ENCODE data around the gene DPYD.

Gene DPYD

DNA sequence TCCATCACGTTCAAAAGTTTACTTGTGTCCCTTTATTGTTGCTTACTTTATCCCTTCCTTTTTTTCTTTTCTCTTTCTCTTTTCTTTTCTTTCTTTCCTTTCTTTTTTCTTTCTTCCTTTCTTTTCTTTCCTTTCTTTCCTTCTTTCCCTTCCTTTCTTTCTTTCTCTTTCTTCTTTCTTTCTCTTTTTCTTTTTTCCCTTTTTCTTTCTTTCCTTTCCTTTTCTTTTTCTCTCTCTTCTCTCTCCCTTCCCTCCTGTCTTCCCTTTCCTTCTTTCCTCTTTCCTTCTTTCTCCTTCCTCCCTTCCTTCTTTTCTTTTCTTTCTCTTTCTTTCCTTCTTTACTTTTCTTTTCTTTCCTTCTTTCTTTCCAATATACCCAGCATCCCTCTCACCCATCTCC, 391.2 kb downstream of the DPYD start:
- DNase-seq (ENCODE audit: low spot score) = no peak

DNA sequence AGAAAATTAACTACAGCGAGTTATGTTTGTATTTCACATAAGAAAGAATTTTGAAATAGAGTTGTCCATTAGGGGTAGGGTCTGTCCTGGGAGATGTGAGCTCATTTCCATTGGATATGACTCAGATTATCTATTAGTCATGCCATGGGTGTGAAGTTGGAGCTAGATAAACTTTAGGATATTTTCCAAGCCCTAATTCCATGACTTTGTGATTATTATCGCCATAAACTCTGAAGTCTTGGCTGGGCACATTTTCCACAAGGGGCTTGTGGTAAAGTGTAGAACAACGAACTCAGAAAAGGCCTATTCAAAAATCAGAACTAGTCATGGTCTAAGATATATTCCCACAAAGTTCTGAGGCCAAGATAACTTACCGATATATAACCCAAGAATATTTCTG, 396.6 kb downstream of the DPYD start:
- DNase-seq (ENCODE audit: low spot score) = no peak

DNA sequence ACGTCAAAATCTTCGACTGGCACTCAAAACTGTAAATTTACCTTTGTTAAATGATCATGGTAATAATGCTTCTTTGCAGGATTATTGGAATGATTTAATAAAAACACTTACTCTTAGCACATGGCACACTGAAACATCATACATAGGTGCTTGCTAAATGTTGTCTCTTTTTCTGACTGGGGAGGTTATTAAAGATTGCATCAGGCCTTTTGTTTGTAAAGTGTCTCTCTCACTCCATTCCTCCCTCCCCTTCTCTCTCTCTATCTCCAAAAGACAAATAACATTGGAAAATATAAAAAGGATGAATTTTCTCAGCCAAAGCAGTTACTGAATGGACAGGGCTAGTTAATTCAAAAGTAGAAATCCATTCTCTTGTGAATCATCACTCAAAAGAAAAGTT, 404.2 kb downstream of the DPYD start:
- DNase-seq (ENCODE audit: low spot score) = no peak

DNA sequence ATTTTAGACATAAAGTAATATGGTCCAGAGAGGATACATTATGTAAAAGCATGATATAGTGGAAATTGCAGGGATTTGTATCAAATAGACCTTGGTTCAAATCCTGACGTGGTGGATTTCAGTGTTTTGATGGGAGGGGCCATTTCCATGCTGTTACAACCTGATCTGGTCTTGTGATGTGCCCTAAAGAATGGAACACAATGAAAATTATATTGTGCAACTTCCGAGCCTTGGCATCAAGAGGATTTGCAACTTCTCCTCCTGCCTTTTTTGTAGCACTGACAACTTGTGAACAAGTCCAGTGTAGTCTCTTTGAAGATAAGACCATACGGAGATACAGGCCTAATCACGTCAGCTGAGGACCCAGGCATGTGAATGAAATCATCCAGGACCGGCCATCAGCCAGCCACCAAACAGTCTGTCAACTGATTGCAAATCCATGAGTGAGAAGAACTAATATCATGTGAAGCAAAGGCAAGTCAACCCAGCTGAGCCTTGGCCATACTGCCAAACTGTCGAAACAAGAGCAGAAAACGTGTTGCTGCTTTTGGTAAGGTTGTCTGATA, 412.1 kb downstream of the DPYD start:
- DNase-seq (ENCODE audit: low spot score) = no peak

DNA sequence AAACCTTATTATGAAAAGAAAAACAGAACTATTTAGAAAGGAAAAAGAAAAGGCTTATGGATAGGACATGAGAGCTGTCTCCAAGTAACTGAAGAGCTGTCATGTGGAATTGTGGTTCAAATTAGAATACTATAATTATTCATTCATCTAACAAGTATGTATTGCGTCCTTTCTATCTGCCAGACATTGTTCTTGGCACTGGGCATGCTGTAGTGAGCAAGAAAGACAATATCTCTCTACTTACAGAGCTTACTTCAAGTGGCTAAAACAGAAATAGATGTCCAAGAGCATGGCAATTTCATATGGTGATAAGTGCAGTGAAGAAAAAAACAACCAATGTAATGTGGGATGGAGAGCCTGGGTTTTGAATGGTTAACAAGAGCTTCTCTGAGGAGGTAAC, 413.0 kb downstream of the DPYD start:
- no peak for DNase-seq (ENCODE audit: low spot score)

DNA sequence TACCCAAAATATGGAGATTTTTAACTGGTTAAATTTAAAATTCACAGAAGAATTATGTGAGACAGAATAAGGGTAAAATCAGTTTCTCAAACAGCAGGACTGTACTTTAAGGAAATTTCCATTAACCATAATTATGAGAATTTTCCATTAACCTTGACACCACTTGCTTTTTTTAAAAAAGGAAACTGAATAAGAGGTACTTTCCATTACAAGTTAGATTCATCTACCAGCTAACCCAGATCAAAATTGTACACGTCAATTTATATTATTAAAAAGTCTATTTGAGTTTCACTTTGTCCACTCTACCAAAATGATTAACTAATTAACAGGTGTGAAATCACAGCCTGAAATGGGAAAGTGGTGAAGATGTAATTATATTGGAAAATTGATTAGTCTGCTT, 414.5 kb downstream of the DPYD start:
- no peak for DNase-seq (ENCODE audit: low spot score)

DNA sequence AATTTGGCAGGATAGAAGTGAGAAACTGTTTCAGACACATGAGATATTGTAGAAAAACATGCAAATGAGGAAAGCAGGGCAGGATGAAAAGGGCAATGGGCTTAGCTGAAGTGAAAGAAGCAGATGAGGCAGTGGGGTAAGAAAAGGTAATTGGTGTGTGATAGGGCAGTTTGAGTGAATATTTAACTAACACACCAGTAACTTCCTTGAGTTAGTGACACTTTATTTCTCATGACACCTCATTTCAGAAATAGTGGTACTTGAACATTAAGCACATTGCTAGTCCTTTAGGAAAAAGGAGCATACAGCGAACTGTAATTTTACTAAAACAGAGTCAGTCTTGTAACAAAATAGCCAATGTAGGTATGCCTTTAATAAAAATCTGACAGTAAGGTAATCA, 415.0 kb downstream of the DPYD start:
- DNase-seq (ENCODE audit: low spot score) = no peak

DNA sequence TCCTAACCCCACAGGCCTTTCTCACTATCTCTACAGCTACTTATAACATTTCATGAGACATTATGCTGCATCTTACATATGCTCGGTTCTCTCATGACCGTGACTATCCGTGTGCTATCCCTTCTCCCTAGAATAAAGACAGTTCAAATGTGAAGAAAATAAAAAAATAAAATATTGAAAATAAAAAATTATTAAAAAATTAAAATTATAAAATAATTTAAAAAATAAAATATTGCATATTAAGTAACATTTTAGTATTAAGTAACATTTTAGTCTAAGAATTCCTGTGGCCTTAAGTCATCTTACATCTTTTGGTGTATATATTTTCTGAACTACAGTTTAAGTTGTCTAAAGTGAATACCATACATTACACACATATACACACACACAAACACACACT, 415.5 kb downstream of the DPYD start:
- DNase-seq (ENCODE audit: low spot score) = no peak

DNA sequence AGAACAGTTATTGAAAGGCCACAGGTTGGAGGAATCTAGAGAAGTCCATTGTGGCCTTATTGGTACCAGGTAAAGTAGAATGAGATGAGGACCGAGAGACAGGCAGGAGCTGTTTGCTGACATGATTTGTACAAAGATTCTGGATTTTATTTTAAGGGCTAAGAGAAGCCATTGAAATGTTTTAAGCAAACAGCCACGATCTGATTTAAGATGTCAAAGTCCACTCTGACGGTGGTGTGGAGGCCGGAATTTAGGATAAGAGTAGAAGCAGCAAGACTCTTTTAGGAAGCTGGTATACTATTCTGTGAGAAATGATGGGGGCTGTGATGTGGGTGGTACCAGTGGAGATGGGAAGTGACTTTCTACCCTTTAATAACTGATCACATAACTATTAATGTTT, 418.5 kb downstream of the DPYD start:
- DNase-seq (ENCODE audit: low spot score) = no peak

DNA sequence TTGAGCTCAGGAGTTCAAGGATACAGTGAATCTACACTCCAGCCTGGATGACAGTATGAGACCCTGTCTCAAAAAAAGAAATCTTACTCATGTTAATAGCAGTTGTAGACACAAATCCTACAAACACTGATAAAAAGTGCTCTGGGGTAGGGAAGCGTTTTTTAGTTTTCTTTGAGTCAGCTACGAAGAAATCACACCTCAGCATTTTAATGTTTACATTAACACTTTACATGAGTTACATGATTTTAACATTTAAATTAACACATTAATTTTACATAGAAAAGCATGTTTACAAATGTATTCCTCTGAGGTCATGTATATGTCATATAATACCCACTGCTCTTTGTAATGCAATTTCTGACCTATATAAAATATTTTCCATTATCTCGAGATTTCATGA, 419.2 kb downstream of the DPYD start:
- DNase-seq (ENCODE audit: low spot score) = no peak

DNA sequence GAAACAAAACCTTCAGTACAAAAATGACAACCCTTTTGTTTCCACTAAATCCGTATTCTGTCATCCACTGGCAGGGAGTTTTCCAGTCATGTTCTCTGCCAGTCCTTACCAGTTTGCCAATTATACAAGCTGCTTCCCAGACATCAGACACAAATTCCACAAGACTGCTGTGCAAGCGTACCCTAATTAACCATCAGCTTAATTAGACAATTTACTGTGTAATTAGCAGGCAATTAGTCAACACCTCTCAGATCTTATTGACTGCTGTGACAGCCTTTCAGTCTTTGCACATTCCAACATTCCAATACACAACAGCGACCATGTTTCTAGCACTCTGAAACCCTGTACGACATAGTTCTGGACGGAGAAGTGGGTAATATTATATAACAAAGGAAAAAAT, 420.1 kb downstream of the DPYD start:
- no peak for DNase-seq (ENCODE audit: low spot score)

DNA sequence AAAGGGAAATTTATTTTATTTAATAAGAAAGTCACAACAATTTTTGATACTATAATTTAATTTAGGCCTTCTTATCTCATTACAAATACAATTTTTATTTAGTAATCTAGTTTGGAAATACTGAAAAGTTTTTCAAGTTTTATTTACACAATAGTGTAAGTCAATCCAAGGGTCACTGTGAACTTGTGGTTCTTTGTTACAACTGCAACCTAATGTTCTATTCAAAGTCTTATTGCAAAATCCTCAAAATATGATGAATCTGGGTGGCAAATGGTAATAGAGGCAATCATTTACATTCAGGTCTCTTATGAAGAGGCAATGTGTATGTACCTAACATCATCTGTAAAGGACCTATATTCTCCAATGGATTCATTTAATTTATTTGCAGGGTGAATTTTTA, 421.2 kb downstream of the DPYD start:
- no peak for DNase-seq (ENCODE audit: low spot score)

DNA sequence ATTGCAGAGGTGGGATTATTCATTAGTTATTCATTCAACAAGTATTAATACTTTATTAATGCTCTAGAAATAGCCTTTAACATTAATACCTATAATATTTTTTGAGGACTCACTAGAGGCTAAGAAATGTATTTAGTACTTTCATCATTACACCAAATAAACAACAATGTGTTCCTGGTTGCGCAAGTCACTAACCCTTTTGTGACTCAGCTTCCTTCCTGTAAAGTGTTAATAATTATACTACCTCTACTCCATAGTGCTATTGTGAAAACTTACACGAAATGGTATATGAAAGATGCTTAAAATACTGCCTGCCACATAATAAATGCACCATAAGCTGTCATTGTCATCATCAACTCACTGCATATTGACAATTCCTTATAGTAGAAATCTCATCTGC, 431.0 kb downstream of the DPYD start:
- DNase-seq (ENCODE audit: low spot score) = peak; percentile 6

DNA sequence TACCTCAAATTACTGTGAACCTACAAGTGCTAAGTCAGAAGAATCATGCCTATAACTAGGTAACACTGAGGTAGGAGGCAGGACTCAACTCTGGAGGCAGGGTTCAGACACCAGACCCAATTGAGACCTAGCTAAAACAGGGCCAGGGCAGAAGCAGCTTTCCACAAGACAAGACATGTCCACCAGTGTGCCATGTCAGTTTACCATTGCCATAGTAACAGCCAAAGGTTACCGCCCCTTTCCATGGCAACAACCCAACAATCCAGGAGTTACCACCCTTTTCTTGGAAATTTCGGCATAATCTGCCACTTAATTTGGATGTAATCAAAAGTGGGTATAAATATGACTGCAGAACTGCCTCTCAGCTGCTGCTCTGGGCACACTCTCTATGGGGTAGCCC, 432.3 kb downstream of the DPYD start:
- DNase-seq (ENCODE audit: low spot score) = no peak

DNA sequence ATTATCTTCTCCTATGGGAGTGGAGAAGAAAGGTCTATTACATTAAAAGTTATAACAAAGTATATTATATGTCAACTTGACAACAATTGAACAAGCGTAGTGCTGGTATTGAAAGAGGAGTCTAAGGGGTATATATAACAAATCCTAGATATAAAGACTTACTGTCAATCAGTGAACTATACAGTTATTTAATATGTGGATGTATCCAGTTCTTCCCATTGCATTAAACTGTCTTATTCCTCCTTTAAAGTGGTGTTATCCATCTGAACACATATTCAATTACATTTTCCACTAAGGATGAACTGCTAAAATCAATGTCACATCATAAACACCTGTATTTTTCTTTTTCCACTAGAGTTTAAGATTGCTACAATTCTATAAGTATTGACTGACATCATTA, 438.8 kb downstream of the DPYD start:
- DNase-seq (ENCODE audit: low spot score) = no peak

DNA sequence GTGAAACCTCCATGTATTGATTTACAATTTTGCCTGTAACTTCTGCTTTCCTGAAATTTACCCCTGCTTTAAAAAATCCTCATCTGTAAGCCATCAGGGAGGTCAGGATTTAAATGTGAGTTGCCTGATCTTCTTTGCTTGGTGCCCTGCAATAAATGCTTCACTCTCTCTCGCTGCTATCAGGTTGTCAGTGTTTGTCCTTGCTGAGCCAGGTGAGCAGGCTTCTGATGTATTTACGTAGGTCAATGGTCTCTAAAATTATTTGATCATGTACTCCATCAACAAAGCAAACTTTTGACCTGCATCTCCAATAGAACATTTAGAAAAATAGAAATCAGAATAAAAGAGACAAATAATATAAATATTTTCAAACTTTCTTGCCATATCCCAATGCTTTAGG, 453.4 kb downstream of the DPYD start:
- no peak for DNase-seq (ENCODE audit: low spot score)

DNA sequence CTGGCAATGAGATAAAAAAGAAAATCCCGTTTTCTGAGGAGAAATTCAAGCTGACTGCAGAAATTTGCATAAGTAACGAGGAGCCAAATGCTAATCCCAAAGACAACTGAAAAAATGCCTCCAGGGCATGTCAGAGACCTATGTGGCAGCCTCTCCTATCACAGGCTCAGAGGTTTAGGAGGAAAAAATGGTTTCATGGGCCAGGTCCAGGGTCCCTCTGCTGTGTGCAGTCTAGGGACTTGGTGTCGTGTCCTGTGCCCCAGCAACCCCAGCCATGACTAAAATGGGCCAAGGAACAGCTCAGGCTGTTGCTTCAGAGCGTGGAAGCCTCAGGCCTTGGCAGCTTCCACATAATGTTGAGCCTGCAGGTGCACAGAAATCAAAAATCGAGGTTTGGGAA, 456.5 kb downstream of the DPYD start:
- no peak for DNase-seq (ENCODE audit: low spot score)

DNA sequence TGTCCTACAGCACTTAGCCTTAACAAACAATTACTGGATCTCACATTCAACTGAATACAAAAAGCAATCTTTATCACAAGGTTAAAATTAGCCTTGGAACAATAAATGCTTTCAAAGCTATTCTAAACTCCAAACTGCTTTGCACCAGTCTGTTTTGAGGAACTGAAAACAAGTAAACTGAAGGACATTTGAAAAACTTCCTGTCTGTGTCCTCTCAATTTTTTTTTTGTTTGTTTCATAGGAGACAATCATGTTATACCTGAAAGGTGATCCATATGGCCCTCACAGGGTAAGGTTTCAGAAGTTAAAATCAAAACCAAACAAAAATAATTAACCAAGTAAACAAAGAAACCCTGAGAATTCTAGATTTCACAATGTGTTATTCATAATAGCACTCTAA, 459.1 kb downstream of the DPYD start:
- DNase-seq (ENCODE audit: low spot score) = no peak

DNA sequence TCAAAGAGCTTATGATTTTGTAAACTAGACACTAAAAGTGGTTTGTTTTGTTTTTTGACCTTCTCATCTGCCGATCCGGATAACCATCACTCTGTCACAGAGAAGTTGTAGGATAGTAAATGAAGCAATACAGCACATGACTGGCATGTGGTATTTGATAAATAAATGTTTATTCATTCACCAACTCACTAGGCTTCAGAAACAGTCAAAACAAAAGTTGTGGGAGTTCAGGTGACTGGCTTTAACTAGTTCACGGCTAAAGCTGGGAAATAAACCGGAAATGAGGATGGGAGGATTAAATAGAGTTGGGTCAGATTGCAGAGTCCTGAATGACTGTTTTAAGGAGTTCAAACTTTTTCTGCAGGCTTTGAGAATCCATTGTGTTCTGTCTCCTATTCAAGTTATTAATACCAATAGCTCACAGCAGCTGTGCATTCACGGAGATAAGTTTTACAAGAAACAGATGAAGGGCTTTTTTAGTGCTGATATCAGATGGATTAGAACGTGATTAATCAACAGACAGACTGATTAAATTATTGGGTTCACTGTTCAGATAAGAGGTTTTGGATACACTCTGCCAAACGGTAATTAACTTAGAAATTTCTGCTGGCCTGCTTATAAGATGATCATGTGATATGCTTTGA, 463.3 kb downstream of the DPYD start:
- DNase-seq (ENCODE audit: low spot score) = no peak

DNA sequence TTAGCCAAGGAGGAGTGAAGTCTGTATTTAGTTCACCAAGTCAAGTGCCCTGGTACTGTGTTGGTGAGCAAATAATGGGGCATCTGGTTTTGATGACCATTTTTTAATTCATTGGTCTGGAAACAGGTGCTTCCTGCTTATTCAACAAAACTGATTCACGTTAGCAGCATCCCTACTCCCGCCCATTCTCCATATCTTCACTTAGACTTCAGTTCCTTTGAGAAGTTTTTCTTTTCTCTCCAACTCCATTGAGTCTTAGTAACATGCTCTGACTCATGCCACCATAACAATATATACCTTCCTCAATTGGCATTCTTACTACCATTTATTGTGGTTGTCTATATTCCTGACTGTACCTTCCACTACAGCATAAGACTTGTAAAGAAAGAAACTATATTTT, 468.9 kb downstream of the DPYD start:
- no peak for DNase-seq (ENCODE audit: low spot score)

DNA sequence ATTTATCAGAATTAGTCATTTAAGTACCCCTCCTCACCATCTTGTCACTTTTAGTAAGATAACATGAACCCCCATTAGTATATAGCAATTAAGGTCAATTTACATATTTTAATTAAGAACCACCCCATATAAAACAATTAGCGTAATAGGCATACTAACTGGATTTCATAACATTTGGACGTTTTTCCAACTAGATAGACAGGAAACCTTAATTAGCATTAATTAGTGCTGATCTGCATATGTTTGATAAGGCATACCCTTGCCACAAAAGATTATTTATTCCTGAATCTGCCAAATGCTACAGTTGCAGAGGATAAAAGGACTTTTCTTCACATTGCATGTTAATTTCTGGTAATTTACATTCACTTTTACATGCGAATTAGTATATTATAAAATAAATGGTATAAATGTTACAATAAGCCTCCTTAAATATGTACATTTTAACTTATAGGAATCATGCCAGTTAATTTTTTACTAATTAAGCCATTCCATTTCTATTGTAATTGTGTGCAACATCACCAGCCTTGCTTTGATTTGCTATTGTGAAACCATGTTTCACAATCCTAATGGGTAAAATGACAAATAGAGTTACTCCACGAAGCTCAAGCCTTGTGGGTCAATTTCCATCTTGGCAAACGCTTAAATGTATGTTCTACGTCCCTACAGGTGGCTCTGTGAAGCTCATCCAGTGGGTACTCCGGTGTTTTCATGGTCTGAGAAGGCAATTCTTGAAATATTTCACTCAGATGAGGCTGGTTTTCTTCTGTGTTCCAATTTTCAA, 469.6 kb downstream of the DPYD start:
- no peak for DNase-seq (ENCODE audit: low spot score)

DNA sequence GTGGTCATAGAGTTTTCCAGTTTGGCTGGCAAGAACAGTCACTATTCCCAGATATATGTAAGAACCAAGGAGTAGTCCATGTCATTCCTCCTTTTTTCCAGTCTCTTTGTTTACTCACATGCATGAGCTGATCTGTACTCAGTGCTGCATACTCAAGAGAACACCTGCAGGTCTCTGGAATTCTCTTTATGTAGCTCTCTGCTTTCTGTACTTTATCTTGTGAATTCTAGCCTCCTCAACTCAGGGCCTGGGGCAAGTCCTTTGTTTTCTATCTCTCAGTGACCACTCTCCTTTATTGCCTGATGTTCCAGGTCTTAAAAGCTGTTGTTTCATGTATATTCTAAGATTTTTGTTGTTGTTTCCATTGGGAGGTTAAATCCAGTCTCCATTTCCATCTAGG, 478.9 kb downstream of the DPYD start:
- DNase-seq (ENCODE audit: low spot score) = no peak

DNA sequence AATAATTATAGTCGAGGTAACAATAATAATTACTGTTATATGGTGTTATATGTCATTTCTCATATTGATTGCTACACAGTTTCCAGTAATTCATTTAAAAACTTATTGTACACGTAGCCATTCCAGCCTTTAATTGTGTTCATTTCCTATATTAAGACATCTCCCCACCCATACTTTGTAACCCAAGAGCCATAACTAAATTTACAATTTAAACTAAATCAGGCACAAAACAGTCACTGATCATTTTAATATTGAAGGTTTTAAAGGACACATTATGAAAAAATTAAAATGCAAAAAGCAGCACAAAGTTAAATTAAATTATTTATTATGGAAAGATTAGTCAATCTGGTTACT, 487.0 kb downstream of the DPYD start:
- DNase-seq (ENCODE audit: low spot score) = no peak
